ENCODE data around the gene DYNC2LI1.

Gene DYNC2LI1

DNA sequence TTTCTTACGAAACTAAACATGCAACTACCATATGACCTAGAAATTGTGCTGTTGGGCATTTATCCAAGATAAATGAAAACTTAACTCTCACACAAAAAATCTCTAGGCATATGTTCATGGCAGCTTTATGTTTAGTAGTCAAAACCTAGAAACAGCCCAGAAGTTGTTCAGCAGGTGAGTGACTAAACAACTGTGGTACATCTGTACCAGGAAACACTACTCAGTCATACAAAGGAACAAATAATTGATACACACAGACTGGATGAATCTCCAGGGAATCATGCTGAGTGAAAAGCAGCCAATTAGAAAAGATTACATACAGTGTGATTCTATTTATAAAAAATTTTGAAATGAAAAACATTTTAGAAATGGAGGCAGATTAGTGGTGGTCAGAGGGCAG lies 29.3 kb downstream of the DYNC2LI1 start:
- H3K4me1 ChIP-seq: no peaks in the 10 kb centered on the region
- no peak for TF ChIP-seq Cebpa-rat (IDR thresholded peaks at IDR 0.05)
- no peak overlapping the region for H3K27ac ChIP-seq
- no peaks in the 10 kb centered on the region for H3K27me3 ChIP-seq
- H4K20me1 ChIP-seq: no peaks in the 10 kb centered on the region
- peaks cover 6% of the 10 kb centered on the region; the same call in 1 of the 2 replicates for H3K36me3 ChIP-seq
- H3K4me3 ChIP-seq: no peak overlapping the region
- no peak overlapping the region for H3K4me2 ChIP-seq
- H3K9me3 ChIP-seq: no peaks in the 10 kb centered on the region
- H3K9ac ChIP-seq: no peak overlapping the region

DNA sequence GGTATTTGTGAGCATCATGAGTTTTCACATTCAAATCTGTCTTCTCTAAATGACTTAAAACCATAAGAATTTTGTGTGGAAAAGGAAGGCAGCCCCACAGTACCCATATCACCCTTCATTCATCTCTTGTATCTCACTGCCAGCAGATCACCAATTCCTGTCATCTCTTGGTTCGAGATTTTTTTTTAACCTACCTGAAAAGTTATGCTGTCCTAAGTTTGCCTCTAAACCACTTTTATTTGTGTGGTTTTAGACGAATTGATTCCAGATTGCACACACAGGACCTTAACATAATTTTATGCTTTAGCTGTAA lies 32.8 kb downstream of the DYNC2LI1 start:
- no peak overlapping the region for H3K4me3 ChIP-seq
- no peaks in the 10 kb centered on the region for H4K20me1 ChIP-seq
- H3K4me2 ChIP-seq: no peak overlapping the region
- H3K9ac ChIP-seq: no peak overlapping the region
- H3K9me3 ChIP-seq: no peaks in the 10 kb centered on the region
- H3K36me3 ChIP-seq: peaks cover 6% of the 10 kb centered on the region; the same call in 1 of the 2 replicates
- no peaks in the 10 kb centered on the region for H3K27me3 ChIP-seq
- no peaks in the 10 kb centered on the region for H3K4me1 ChIP-seq
- no peak overlapping the region for H3K27ac ChIP-seq
- TF ChIP-seq Cebpa-rat (IDR thresholded peaks at IDR 0.05): no peak

DNA sequence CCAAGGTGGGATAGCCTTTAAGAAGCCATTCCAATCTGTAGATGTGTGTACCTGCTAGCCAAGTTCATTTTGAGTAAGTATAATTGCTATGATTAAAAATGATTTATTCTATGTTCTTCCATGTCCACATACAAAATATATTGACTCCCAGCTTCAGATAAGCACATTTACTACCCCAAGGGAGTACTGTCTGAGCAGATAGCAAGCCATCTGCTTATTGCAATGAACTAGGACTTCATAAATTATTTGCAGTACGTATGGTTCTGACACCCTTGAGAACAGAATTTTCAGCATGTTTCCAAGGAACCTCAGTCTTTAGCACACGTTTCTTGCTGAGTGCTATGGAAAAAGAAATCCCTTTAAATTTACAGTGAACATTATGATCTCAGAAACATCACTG lies 36.6 kb downstream of the DYNC2LI1 start:
- H3K27ac ChIP-seq: no peak overlapping the region

DNA sequence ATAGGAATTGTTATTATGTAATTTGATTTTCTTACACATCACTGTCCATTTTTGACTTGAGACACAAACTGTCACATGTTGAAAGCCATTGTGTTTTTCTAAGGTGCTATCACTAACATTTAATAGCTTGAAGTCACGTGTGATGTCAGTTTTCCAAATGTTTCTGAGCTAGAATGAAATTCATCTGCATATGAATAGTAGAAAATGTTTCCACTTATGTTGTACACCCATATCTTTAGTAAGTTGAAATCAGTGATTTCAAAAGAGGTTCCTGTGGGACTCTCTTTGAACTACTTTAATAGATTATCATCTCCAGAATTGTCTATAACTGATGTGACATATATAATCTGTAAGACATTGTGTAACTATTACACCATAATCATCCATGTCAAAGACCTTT lies 37.0 kb downstream of the DYNC2LI1 start:
- Histone ChIP-seq H3K36me3 (peaks cover 2% of the 10 kb centered on the region; the same call in 1 of the 2 replicates), H3K9me3 (no peaks in the 10 kb centered on the region), H3K9ac (no peak overlapping the region), H3K27me3 (no peaks in the 10 kb centered on the region), H4K20me1 (no peaks in the 10 kb centered on the region), H3K4me3 (no peak overlapping the region), H3K4me2 (no peak overlapping the region), H3K27ac (no peak overlapping the region), H3K4me1 (no peaks in the 10 kb centered on the region)
- no peak for TF ChIP-seq Cebpa-rat (IDR thresholded peaks at IDR 0.05)

More for the DNA sequence above, 36.6 kb downstream of the DYNC2LI1 start:
- no peaks in the 10 kb centered on the region for H3K9me3 ChIP-seq
- no peak overlapping the region for H3K4me3 ChIP-seq
- H3K27me3 ChIP-seq: no peaks in the 10 kb centered on the region
- H4K20me1 ChIP-seq: no peaks in the 10 kb centered on the region
- H3K36me3 ChIP-seq: peaks cover 6% of the 10 kb centered on the region; the same call in 1 of the 2 replicates
- no peak for TF ChIP-seq Cebpa-rat (IDR thresholded peaks at IDR 0.05)
- H3K4me2 ChIP-seq: no peak overlapping the region
- H3K4me1 ChIP-seq: no peaks in the 10 kb centered on the region
- no peak overlapping the region for H3K9ac ChIP-seq

DNA sequence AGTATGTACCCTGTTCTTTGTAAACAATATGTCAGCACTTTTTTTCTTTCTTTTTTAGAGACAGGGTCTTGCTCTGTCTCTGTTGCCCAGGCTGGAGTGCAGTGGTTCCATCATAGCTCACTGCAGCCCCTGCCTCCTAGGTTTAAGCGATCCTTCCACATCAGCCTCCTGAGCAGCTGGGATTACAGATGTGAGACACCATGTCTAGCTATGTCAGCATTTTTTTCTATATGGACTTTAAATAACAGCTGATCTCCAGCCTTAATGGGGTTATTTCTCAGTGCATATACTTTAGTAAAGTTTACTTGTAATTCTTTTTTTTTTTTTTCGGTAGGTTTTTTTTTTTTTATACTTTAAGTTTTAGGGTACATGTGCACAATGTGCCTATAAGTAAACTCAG lies 38.2 kb downstream of the DYNC2LI1 start:
- H3K4me2 ChIP-seq: no peak overlapping the region
- no peaks in the 10 kb centered on the region for H3K4me1 ChIP-seq
- no peaks in the 10 kb centered on the region for H3K9me3 ChIP-seq
- TF ChIP-seq Cebpa-rat (IDR thresholded peaks at IDR 0.05): no peak
- H3K36me3 ChIP-seq: no peaks in the 10 kb centered on the region
- H3K27me3 ChIP-seq: no peaks in the 10 kb centered on the region
- no peaks in the 10 kb centered on the region for H4K20me1 ChIP-seq
- no peak overlapping the region for H3K4me3 ChIP-seq
- no peak overlapping the region for H3K9ac ChIP-seq
- no peak overlapping the region for H3K27ac ChIP-seq

DNA sequence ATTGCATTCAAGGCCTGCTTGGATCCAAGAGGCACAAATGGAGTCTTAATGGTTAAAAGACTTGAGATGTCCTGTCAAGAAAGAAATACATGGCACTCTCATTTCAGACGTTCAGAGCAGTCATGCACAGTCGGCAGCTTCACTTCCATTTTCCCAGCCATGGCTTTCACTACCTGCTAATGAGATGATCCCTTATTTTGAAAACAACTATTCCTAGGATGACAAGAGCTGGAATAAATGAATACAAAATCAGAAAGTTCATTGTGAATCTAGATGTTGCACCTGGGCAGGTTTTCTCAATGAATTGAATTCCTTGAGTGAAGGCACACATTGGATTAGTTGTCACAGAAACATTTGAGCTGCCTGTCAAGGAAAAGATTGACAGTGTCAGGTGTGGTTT lies 39.1 kb downstream of the DYNC2LI1 start:
- no peak overlapping the region for H3K4me2 ChIP-seq
- no peaks in the 10 kb centered on the region for H3K9me3 ChIP-seq
- no peak overlapping the region for H3K9ac ChIP-seq
- H3K4me3 ChIP-seq: no peak overlapping the region
- no peaks in the 10 kb centered on the region for H4K20me1 ChIP-seq
- no peaks in the 10 kb centered on the region for H3K27me3 ChIP-seq
- no peak for TF ChIP-seq Cebpa-rat (IDR thresholded peaks at IDR 0.05)
- H3K27ac ChIP-seq: no peak overlapping the region
- no peaks in the 10 kb centered on the region for H3K36me3 ChIP-seq
- H3K4me1 ChIP-seq: no peaks in the 10 kb centered on the region

DNA sequence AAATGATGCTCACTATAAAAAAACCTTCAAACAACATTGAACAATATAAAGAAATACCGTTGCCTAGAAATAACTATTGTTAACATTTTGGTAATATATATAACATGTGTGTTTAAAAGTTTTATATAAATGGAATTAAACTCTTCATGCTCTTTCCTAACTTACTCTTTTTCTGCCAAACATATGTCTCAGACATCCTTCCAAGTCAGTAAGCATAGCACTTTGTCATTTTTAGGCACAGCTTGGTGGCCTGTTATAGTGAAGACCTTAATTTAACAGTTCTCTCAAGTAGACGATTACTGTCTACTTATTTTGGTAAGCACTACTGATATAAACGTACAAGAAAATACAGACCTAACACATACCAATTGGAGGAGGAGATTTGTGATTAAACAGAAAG lies 40.9 kb downstream of the DYNC2LI1 start:
- Histone ChIP-seq H3K36me3 (no peaks in the 10 kb centered on the region), H3K27ac (no peak overlapping the region), H3K4me2 (no peak overlapping the region), H3K9me3 (no peaks in the 10 kb centered on the region), H3K9ac (no peak overlapping the region), H3K4me3 (no peak overlapping the region), H3K4me1 (no peaks in the 10 kb centered on the region), H3K27me3 (no peaks in the 10 kb centered on the region), H4K20me1 (no peaks in the 10 kb centered on the region)
- no peak for TF ChIP-seq Cebpa-rat (IDR thresholded peaks at IDR 0.05)

DNA sequence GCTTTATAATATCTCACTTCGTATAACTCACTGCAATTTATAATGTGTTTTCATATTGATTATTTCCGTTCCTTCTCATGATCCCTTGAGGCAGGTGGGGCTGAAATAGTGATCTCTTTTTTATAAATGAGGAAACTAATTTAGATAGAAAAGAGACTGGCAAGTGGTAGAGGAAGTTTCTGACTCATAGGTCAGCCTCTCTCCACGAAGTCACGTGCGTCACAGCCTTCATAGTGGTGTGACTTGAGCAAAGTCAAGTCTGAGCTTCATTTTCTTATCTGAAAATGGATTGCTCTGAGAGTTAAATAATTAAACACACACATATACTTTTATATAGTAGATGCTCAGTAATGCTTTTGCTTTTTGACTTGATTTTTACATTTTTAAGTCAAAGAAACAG lies 44.9 kb downstream of the DYNC2LI1 start:
- Histone ChIP-seq H3K9ac (no peak overlapping the region), H3K9me3 (no peaks in the 10 kb centered on the region), H3K36me3 (no peaks in the 10 kb centered on the region), H3K27ac (no peak overlapping the region), H3K4me3 (no peak overlapping the region), H4K20me1 (no peaks in the 10 kb centered on the region), H3K27me3 (no peaks in the 10 kb centered on the region), H3K4me1 (no peaks in the 10 kb centered on the region), H3K4me2 (no peak overlapping the region)
- TF ChIP-seq Cebpa-rat (IDR thresholded peaks at IDR 0.05): no peak

DNA sequence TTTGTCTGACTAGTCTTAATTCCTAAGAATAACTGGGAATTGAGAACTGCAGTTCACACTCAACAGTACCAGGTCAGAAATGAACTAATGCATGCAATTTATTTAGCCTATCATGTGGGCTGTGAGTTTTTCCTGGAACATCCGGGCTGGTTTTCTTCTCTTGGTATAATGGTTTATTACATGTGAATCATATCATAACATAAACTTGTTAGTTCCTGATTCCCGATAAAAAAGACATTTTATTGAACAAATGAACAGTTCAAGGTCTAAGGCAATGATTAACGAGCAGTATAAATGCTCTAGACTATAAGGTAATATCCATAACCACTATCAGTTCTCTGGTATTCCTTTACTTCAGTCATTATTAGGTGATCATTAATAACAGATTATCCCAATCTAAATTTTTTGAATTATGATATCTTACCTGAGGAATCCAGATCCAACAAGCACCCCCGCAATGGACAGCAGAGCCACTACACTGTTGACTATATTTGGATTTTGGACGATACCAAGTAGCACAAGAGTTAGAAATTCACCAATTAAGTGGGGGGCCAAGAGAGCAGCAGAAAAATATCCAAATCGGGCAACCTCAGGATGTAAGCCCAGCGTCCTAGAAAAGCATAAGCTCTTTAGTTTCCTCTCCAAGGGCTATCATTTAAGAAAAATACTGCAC lies 45.8 kb downstream of the DYNC2LI1 start:
- Histone ChIP-seq H3K4me2 (no peak overlapping the region), H4K20me1 (no peaks in the 10 kb centered on the region), H3K36me3 (no peaks in the 10 kb centered on the region), H3K9me3 (no peaks in the 10 kb centered on the region), H3K27ac (no peak overlapping the region), H3K27me3 (no peaks in the 10 kb centered on the region), H3K4me1 (no peaks in the 10 kb centered on the region), H3K4me3 (no peak overlapping the region), H3K9ac (no peak overlapping the region)
- TF ChIP-seq Cebpa-rat (IDR thresholded peaks at IDR 0.05): no peak

DNA sequence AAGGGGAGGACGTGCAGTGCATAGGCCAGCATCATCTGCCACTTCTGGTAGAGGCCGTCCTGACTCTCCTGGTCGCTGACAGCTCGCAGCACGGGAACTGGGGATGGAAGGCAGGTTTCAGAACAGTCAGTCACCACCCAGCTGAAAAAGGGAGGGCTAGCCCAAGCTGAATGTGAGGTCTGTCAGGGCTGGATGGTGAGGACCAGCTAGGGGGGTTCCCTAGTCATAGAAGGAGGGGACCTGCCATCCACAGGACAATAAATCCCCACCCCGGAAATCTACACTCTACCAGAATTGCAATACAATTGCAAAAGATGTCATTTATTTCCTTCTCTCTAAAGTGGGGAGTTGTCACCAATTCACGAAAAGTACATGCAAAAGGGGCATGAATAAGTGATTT lies 49.0 kb downstream of the DYNC2LI1 start:
- no peaks in the 10 kb centered on the region for H3K4me1 ChIP-seq
- H3K27me3 ChIP-seq: no peaks in the 10 kb centered on the region
- no peaks in the 10 kb centered on the region for H4K20me1 ChIP-seq
- no peak for TF ChIP-seq Cebpa-rat (IDR thresholded peaks at IDR 0.05)
- H3K27ac ChIP-seq: no peak overlapping the region
- no peak overlapping the region for H3K9ac ChIP-seq
- no peaks in the 10 kb centered on the region for H3K36me3 ChIP-seq
- H3K9me3 ChIP-seq: no peaks in the 10 kb centered on the region
- H3K4me3 ChIP-seq: no peak overlapping the region
- H3K4me2 ChIP-seq: no peak overlapping the region

DNA sequence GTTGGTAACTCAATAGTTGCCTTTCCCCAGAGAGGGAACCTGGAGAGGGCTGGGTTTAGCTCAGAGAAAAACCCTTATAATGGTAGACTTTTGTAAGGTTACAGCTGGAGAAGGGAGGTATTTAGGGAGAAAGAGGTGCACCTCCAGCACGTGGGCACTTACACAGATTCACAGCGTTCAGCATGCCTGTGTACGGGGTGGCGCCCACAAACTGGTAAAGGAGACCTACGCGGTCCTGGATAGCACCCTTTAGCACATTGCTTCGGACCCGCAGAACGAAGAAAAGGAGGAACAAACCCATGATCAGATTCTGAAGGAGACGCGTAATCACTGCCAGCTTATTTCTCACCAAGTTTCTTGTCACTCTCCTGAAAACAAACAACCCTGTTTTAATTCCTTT lies 49.9 kb downstream of the DYNC2LI1 start:
- no peak for TF ChIP-seq Cebpa-rat (IDR thresholded peaks at IDR 0.05)
- no peaks in the 10 kb centered on the region for H4K20me1 ChIP-seq

More for the DNA sequence above, 49.9 kb downstream of the DYNC2LI1 start:
- no peak overlapping the region for H3K27ac ChIP-seq
- H3K4me1 ChIP-seq: no peaks in the 10 kb centered on the region
- H3K9me3 ChIP-seq: no peaks in the 10 kb centered on the region
- H3K36me3 ChIP-seq: no peaks in the 10 kb centered on the region
- no peaks in the 10 kb centered on the region for H3K27me3 ChIP-seq
- H3K4me2 ChIP-seq: no peak overlapping the region
- H3K4me3 ChIP-seq: no peak overlapping the region
- H3K9ac ChIP-seq: no peak overlapping the region

All from BLaER1 (cell line).